ENCODE measurements around the gene PASK.

PASK gene

DNA sequence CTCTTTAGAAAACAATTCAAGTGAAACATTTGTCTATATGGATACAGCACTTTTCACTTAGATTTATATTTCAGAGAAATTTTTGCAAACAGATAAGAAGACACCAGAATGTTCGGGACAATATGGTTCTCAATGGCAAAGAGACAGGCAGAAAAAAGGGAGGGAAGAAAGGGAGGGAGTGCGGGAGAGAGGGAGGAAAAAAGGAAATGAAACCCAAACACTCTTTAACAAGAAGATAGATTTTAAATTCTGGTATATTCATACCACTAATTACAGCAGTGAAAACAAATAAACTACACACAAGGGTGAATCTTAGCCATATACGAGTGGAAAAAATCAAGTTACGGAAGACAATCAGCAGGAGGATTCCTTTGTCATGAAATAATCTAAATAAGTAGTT, 3.0 kb downstream of the PASK start:
- no peak for DNase-seq (ENCODE audit: low read depth)

DNA sequence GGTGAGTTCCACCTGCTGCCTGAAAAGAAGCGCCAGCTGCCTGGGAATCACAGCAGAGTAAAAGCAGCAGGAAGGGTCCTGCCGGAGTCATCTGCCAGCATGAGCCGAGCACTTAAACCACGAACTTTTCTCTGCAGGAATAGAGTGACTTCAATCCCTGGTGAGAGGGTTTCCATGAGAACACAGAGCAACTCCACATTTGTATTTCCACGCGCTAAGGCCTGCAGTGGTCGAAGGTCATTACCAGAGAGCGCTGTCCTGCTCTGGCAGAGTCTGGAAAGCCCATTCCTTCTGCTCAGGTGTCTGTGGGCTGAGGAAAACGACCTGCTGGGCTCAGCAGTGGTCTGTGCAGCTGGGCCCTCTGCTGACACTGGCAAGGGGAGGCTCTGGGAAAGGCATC, 6.7 kb downstream of the PASK start:
- no peak for DNase-seq (ENCODE audit: low read depth)

DNA sequence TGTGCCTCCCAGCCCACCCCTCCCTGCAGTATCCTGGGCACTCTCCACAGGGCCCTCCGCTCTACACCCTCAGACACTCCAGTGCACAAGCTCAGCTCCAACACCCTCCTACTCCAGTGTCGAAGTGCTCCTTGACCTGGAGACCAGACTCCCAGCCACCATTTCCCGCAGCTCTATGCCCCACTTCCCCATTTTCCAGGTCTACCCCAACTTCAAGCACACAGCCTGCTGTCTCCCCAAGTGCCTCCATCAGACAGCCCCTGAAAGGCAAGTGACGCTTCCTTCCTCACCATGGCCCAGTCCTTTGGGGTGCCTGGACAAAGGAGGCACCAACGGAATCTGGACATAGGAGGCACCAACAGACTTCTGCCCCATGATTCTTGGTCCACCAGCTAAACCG, 7.2 kb downstream of the PASK start:
- DNase-seq (ENCODE audit: low read depth), result no peak

DNA sequence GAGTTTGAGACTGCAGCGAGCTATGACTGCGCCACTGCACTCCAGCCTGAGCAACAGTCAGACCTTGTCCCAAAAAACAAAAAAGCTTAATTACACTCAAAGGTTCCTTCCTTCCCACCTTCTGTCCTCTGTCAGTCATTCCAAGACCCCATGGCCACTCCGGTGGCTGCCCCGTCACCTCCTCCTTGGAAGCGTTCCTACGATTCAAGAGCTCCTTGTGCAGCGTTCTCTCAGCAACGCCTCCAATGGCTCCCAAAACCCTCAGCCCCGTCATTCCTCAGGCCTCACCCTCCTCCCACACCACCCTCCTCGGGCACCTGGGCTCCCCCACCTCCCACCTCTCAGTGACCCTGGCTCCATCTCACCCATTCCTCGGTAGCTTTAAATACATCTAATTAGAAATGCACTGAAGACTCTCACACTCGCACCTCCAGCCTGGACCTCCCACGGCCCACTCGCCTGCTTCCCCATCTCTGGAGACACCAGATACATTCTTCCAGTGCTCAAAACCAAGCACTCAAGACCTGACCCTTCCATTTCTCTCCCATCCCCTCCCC, 8.0 kb downstream of the PASK start:
- no peak for DNase-seq (ENCODE audit: low read depth)

DNA sequence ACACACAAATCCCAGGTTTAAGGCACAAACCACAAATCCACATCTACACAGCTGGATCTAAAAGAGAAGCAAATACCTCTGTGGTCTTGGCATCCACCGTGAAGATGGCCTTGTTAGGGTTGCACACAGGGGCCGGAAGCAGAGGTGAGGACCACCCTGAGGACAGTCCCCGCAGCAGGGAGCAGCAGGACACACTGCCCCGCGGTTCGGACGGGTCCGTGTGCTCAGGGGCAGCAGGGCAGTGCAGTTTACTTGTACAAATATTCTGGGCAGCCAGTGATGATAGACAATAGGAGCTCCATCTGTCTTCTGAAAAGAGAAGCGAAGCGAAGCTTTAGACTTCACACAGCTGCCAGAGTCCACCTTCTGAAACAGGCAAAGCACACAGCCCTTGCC, 8.8 kb downstream of the PASK start:
- no peak for DNase-seq (ENCODE audit: low read depth)

DNA sequence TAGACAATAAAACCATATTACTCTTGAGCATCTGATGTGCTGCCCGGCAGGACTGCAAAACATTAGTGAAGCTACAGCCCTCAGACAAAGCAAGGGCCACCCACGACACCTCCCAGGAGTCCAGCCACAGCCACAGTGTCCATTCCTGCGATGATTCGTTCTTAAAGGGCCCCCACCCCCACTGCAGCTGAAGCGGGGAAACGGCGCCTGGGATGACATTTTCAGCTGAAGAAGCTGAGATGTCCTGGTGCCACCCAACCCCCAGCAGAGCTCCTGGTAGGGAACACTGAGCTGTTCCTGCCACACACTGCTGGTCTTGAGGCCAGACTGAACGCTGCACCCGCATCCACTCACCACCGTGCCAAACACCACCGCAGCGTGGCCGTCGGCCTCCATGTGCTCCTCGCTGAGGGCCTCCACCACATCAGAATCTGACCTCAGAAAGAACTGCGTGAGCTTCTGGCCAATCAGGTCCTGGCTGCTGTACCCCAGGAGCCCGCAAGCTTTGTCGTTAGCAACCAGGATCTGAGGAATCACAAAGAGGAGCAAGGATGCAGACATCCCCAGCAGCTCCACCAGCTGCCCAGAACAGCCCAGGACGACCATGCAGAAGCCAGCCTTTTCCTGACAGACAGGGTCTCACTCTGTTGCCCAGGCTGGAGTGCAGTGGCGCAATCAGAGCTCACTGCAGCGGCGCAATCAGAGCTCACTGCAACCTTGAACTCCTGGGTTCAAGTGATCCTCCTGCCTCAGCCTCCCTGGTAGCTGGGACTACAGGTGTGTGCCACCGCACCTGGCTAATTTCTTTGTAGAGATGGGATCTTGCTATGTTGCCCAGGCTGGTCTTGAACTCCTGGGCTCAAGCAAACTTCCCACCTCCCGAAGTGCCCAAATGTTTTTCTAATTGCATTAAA, 9.5 kb downstream of the PASK start:
- no peak for DNase-seq (ENCODE audit: low read depth)

DNA sequence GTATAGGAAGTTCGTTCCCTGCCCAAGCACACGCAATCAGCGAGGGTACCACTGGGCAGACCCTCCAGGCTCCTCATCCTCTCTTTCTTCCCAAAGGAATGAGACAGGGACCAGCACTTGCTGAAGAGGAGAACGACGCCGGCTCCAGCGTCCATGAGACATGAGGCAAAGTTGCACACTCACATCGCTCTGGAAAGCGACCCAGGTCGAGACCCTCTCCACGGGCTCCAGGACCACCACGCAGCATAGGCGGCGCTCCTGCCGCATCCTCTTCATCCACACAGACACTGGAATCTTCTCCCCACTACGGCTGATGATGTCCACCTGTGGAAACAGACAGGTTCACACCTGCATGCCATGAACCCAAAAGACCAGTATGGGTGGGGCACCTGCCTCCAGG, 10.8 kb downstream of the PASK start:
- DNase-seq (ENCODE audit: low read depth), result no peak

DNA sequence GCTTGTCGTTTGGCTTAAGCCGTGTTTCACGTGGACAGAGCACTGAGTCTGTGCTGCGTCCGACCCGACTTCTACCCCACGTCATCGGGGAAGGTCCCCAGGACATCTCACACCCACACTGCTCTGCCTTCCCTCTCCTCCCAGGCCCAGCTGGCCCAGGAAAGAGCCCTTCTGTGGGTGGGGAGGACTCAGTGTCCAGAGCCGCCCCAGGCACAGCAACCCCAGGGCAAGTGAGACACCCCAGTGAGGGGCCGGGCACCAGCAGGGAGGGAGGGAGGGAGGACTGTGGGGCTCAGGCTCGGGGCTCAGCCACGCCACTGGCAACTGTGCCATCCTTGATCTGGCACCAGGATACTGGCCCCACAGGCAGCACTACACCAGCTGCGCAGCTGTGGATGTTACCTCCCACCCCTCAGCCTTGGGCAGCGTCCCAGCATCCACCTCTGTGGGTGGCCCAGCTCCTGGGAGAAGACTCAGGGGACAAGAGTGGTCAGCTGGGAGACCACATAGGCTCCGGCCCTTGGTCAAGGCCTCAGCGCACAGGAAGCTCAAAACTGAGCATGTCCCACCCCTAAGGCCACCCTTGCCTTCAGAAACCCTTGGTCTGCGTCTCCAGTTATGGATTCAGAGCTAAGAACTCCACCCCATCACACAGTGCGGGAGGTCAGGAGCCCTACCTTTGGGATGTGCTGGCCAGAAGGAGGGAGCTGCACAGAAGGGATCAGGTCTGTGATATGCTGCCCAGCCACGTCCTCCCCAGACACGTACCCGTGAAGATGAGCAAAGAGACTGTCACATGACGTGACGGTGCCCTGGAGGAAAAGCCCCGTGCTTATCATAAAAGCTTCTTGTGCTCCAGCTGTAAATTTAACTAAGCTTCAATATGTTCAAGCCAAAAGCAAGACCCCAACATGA, 11.7 kb downstream of the PASK start:
- no peak for DNase-seq (ENCODE audit: low read depth)

DNA sequence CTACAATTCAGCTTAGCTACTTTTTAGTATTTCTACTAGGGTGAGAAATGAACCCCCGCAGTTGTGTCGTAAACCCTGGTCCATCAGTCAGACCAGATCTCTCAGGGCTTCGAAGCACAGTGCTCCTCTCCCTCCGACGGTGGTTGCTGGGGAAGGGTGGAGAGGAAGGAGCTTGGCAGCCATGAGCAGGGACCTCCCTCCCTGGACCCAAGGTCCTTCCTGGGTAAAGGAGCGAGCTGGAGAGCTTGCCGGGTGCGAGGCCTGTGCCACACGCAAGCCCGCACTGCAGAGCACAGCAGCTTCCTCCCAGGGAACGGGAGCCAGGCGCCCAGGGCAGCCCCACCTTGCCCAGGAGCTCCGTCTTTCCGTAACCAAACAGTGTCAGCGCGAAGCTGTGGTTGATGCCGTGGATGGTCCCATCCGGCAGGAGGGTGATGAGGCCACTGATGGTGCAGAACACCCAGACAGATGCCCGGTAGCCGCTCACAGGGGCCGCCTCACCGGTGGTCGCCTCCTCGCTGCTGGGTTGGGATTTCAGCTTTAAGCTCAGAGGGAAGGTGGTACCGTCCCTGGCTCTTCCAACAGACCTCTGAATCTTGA, 12.5 kb downstream of the PASK start:
- no peak for DNase-seq (ENCODE audit: low read depth)

DNA sequence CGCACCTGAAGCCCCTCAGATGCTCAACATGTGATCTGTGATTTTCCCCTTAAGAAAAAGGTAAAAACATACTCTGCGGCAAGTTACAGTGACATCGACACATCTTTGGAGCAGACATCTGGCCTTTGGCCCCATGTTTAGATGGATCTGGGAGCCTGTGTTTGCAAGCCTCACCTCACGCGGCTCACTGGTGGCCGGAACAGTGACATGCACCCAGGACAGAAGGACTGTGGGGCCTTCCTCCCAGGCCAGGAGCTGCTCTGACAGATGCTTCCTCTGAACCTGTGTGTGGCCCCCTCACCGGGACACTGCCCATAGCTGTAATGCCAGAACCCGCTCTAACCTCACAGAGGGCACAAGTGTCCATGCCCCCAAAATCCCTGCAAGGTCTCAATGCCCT, 13.1 kb downstream of the PASK start:
- DNase-seq (ENCODE audit: low read depth), result no peak

DNA sequence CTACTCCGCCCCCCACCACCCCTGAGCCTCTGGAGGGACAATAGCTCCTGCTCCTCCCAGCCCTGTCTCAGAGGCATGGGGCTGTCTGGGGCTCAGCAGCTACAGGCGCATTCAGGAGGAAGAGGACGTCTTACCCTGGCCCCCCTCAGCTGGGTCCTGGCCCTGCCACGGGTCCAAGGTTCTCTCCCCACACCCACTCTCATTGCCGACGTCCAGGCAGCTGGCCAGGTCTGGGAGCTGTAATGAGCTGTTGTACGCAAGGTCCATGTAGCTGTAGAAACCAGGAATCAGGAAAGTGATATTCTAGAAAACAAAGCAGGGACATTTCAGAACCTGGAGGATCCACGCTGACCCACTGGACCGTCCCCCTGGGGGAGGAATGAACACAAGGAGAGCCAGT, 13.5 kb downstream of the PASK start:
- no peak for DNase-seq (ENCODE audit: low read depth)

DNA sequence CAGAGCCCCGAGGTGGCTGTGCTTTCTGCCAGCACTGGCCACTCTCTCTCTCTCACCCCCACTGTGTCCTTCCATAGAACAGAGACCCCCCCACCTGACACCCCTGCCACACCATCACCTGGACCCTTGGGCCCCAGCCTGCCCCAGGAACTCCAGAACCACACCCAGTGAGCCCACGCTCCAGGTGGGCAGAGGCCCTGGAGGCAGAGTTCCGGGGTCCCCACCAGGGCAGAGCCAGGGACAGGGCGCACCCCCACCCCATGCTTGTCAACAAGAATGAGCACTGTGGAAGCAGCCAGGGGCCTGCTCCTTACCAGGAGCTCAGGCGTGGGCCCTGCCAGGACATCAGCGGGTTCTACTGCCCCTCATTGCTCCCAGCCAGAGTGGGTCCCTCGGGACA, 14.6 kb downstream of the PASK start:
- no peak for DNase-seq (ENCODE audit: low read depth)

DNA sequence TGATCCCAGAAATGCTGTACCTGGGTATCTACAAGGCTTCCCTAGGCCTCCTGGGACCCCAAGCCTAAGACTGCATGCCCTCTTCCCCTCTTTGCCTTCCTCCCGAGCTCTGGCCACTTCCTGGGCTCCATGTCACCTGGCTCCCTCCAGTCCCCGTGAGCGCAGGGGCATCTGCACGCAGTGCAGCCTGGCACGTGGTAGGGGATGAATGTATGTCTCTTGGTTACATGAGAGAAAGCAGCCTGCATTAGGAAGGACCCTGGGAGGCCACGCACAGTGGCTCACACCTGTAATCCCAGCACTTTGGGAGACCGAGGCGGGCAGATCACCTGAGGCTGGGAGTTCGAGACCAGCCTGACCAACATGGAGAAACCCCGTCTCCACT, 15.8 kb downstream of the PASK start:
- DNase-seq (ENCODE audit: low read depth), result no peak

DNA sequence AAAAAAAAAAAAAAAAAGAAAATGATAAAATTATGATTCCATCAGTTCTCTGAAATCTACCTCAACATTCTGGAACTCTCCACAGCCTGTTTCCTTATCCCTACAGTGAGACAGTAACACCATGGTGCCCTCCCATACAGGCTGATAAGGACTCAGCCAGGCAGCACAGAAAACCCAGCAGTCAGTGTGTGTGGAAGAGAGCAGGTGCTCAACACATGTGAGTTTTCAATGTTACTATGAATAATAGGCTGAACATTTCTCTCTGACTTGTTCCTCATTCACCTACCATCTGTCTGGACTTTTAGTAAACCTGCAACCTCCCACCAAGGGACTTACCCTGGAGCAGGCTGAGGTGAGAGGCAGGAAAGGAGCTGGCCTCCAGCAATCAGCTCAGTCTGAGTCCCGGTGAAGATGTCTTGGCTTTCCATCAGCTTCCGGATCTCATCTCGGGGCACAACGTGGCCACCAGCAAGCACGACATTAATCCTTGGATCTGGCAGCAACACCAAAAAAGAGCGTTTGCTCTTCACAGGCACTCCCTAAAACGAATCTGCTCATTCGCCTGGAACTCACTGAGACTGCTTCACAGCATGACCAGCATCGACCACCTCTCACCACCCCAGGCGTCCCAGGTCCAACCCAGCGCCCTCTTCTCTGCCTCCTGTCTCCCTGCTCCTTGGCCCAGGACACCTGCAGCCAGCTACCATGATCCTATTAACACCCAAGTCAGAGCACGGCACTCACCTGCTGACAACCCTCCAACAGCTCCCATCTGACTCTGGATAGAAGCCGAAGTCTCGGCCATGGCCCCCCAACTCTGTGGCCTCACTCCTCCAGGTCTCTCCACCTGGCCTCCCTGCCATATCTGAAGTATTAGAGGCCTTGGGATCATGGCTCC, 16.5 kb downstream of the PASK start:
- no peak for DNase-seq (ENCODE audit: low read depth)

DNA sequence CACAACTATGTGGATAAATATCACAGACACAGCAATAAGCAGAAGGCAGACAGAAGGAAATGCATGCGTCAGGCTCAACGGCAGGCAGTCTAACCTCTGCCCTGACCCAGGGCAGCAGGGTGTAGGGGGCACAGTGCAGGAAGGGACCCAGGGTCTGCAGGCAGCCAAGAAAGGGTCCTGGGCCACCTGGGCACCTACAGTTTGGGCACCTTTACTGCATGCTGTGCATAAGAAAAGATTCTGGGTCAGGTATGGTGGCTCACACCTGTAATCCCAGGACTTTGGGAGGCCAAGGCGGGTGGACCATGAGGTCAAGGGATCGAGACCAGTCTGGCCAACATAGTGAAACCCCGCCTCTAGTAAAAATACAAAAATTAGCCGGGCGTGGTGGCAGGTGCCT, 17.7 kb downstream of the PASK start:
- no peak for DNase-seq (ENCODE audit: low read depth)

DNA sequence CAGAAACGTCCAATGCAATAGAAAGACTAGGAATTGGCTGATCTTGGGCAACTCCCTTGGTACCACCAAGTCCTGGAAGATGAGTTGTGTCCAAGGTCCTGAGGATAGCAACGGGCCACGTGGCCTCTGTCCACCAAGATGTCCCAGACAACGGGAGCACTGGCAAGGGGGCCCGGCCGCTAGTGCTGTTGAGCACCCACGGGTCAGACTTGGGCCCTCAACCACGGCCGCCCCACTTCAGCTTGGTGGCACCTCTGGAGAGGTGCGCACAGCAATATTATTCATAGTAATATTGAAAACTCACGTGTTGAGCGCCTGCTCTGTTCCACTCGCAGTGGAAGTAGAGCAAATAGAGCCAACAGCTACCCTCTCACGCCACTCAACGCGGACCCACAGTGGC, 19.0 kb downstream of the PASK start:
- DNase-seq (ENCODE audit: low read depth), result no peak

DNA sequence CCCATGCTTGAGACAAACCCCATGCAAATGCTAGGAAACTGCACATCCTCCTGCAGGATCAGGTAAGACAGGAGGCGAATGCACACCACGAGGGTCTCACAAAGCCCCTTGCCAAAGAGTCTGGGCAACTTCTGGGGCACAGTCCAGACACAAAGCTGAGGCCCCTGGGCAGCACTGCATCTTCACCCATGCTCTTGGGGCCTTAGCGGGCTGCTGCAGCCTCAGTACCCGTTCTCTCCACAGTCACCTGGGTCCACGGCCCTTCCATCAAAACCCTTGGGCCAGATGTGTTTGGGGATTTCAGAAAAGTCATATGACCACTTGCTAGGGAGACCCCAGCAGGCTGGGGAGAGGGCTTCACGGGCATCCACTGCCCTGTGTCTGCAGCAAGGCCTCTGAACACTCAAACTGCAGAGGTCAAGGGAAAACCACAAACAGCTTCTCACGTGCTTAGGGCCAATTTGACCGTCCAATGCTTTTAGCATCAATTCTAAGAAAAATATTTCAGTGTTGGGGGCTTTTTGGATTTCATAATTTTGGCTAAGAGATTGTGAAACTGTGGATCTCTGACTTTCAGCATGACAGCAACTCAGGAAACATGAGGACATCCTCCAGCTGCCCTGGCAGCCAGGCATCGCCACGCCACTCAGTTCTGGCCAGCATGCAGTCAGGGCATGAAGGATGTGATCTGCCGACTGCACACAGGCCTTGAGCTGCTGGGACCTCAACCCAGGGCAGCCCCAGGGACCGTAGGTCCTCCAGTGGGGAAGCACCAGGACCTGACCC, 20.0 kb downstream of the PASK start:
- no peak for DNase-seq (ENCODE audit: low read depth)

DNA sequence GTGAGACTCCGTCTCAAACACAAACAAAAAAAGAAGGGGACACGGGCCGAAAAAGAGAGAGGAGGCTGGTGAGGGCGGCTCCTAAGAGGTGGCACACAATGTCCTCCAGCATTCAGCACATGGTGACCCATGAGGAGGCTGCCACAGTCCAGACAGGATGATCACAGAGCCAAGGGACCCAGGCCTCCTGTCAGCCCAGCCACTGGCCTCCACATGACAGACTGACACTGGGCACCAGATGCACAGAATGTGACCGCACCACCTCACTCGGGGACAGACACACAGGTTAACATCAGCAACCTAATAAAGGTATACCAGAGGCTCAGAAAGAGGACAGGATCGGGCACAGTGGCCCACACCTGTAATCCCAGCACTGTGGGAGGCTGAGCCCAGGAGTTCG, 21.0 kb downstream of the PASK start:
- DNase-seq (ENCODE audit: low read depth), result no peak

DNA sequence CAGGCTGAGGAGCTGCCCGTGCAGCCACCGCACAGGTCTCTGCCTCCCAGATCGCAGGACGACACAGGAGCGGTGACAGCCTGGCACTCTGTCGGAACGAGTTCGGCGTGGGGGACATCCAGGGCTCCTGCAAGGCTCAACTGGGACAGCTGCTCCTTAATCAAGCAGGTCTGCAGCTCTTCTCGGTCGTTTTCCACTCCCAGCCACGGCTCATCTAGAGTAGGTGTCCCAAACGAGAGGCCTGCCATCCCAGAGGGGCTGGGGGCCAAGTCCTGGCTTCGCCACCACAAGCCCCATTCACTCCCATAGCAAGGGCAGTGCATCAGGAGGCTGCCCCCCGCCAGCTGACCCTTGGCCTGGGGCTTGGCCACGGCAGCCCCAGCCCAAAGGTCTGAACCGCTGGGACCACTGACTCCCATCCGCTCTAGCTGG, 22.5 kb downstream of the PASK start:
- no peak for DNase-seq (ENCODE audit: low read depth)

DNA sequence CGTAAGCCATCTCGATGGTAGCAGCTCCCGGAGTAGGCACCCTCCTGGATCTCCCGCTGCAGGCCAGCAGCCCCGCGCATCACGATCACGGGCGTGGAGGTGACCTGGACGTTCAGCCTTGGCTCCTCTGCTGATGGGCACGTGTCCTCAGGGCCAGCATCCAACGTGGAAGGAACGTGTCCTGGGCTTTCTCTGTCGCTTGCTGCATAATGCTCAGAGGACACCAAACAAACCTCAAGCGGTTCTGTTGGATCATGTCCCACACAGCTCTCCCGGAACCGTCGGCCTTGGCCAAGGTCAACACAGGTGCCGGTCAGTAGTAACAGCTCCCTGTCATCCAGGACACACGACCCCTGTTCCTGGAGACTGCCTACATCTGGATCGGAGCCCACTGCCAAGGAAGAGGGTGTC, 23.1 kb downstream of the PASK start:
- no peak for DNase-seq (ENCODE audit: low read depth)

DNA sequence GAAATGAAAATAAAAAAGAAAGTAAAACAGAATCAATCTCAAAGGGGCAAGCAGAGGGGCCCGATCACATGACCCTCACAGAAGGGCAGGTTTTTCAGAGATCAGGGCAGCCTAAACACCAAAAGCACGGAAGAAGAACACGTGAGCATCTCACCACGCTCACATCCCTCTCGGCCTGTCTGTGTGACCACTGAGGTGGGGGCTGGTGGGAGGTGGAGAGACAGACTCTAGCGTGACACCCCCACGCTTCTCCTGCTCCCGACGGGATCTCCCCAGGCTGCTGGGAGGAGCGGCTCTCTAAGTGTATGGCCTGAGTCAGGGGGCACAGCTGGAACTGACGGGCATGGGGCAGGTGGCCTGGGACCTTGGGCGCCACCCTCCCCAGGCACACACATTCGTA, 23.6 kb downstream of the PASK start:
- DNase-seq (ENCODE audit: low read depth), result no peak

Measured in activated T-cell treated with anti-CD3 and anti-CD28 coated beads for 1 hour (primary cell).